Ishikawa (cell line): ENCODE data around the gene AMFR.

Source experiments
- CEBPB ChIP-seq: IDR thresholded peaks from 2 replicates; pipeline ENCODE4 v1.6.1; 2012
- FOXM1 ChIP-seq: IDR thresholded peaks from 2 replicates; pipeline ENCODE4 v1.6.1; 2012; ENCODE audit warnings: low read depth, borderline replicate concordance
- REST ChIP-seq: IDR thresholded peaks from 2 replicates; pipeline ENCODE4 v1.6.1; 2012; ENCODE audit warnings: low read depth, mild to moderate bottlenecking
- YY1 ChIP-seq: IDR thresholded peaks from 2 replicates; pipeline ENCODE4 v1.6.1; 2012; ENCODE audit warnings: low read depth
- ZBTB7A ChIP-seq: IDR thresholded peaks from 2 replicates; pipeline ENCODE4 v1.6.1; 2012; ENCODE audit warnings: low read depth

- TF ChIP-seq REST: no peak
- no peak for TF ChIP-seq CEBPB
- no peak for TF ChIP-seq ZBTB7A
- no peak for TF ChIP-seq YY1
- TF ChIP-seq FOXM1: no peak
These were observed 103.8 kb downstream of the AMFR start for GRCh38 chr16:56321571-56321970.
